CD4-positive, alpha-beta T cell treated with Interleukin-10 for 1 hour (primary cell): ENCODE results near the gene MYH13.
A peak's percentile ranks its signal among the peaks of the same experiment; 100 is the strongest.
"Not testable (repeated sequence)": the region's sequence is repeated elsewhere in the genome, so short reads cannot be mapped to it uniquely, and the experiment has no call there.

ENCODE experiments used
- DNase-seq: peaks from one replicate; pipeline ENCODE4 v3.0.0-alpha.2; 2020

MYH13 gene

GRCh38 chr17:10295728-10296343, 77.0 kb downstream of the MYH13 start:
- peak; percentile 16 for DNase-seq

DNA sequence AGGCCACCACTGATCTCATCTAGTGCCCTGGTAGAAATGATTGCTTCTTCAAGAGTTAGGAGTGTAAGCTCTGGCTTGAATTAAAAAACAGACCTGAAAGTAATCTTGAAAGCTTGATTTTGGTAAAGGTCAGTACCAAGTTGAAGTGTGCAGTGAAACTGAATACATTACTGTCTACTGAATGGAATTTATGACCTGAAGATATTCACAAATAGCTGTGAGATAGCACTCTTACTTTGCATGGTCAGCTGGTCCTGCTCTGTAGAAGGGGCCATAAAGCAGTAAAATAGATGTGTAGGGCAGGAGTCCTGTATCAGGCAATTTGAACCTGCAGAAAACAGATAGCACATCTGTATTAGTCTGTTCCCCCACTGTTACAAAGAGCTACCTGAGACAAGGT, 78.6 kb downstream of the MYH13 start:
- DNase-seq: no peak

DNA sequence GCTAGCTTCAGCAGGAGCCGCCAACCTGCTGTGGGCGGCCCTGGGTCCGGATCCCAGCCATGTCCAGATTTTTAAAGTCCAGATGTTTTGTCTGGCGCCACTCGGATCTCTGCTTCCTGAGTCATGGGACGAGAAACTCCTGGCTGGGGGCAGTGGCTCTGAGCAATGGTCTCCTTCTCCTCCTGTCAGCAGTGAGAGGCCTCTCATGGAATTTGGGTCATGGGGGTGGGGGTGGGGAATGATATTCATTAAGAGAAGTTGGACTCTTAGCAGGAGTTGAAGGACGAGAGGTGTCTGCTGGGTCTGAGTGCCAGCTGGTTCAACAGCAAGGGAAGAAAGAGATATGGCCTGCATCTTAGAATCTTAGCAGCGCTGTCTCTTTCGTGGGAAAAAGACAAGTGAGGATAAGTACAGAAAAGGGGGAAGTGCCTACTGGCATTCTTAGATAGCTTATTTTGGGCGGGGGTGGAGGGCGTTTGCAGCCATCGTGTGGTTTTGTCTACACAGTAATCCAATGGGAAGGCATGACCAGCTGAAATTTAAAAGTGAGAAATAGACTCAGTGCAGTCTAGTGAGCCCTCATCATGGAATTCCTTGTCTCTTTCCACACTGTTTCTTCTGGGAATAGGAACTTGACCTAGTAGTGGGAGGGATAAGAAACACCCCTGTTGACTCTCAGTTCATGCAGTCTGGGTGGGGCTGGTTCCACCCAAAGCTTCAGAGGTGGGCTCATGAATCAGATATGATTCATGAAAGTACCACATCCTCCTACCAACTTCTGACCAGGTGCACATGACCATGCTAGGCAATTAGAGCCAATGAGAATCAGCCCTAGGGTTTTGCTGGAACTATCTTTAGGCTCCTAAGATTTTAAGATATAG, 80.5 kb downstream of the MYH13 start:
- no peak for DNase-seq

- DNase-seq: not testable (repeated sequence)
These were observed 81.2 kb downstream of the MYH13 start for GRCh38 chr17:10291576-10291975.

GRCh38 chr17:10290041-10290440, 82.8 kb downstream of the MYH13 start:
- DNase-seq: no peak

- DNase-seq: no peak
These were observed 86.5 kb downstream of the MYH13 start for GRCh38 chr17:10286324-10286723.

DNA sequence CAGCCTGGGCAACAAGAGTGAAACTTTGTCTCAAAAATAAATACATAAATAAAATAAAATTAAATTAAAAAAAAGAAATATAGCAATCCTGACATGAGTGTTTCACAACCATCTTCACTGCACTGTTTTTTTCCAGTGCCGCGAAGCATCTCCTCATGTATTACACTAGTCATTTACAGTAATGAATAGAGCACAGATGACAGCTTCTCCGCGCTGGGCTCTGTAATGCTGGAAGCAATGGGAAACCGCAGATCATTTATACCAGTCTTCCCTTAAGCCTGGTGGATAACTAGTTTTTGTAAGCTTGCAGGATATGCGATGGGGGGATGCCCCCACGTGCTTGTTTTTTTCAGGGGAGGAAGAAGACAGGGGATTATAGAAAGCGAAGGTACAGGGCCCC, 86.9 kb downstream of the MYH13 start:
- no peak for DNase-seq

DNA sequence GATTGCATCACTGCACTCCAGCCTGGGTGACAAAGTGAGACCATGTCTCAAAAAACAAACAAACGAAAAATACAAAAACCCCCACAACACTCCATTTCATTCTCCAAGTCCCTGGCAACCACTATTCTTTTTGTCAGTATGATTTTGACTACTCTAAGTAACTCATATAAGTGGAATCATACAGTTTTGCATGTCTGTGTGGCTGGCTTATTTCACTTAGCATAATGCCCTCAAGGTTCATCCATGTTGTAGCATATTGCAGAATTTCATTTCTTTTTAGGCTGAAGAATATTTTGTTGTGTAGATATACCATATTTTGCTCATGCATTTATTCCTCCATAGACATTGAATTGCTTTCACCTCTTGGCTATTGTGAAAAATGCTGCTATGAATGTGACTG, 92.7 kb downstream of the MYH13 start:
- DNase-seq: no peak

DNA sequence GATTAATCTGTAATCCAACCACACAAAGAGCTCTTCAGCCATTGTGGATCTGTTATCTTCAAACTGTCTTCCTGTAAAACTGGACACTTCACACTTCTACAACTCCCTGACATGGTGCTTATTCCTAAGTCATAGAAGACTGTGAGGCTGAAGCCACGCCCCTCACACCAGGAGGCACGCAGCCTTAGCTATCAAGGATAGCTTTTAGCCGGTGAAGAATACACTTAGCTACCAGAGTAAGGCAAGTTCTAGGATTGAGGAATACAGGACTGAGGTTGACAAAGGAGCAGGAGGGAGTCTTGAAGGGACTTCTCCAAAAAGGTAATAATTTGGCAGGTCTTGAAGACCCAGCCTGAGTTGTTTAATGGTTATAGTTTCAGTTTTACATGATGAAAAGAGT, 94.6 kb downstream of the MYH13 start:
- no peak for DNase-seq

DNA sequence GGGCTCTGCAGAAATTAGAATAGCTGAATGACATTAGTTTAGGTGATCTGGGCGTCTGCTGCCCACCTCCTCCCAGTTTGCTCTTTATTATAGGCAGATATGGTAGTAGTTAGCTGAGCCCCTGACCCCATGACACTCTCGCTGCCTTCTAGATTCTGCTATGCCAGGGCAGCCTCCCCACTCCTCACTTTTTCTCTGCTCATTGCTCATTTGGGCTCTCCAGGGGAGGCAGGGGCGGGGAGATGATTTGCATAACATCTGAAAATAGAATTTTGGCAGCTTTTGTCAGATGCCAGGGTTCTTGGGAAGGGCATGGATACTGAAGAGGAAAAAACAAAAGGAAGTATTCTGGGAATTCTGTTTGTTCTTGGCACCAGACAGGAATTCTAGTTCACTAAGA, 96.4 kb downstream of the MYH13 start:
- no peak for DNase-seq

- DNase-seq: no peak
These were observed 97.4 kb downstream of the MYH13 start for GRCh38 chr17:10275418-10275817.

DNA sequence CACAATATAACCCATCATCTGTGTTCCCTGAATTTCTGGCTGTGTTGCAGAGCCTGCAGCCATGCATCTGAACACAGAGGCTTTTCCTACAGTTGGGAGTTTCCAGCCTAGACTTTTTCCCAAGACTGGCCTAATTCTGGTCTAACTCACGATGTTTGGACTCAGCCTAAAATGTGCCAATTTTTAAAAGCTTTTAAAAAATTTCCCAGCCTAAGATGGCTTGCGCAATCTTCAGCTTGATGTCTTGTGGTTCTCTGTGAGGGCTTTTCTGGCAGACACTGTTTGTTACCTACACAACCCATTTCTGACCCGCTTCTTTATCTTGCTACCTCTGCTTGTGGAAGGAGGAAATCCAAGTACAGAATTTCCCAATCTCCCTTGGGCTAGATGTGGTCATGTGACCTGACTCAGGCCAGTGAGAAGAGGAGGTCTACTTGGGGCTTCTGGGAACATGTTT, 101.7 kb downstream of the MYH13 start:
- DNase-seq: no peak

DNA sequence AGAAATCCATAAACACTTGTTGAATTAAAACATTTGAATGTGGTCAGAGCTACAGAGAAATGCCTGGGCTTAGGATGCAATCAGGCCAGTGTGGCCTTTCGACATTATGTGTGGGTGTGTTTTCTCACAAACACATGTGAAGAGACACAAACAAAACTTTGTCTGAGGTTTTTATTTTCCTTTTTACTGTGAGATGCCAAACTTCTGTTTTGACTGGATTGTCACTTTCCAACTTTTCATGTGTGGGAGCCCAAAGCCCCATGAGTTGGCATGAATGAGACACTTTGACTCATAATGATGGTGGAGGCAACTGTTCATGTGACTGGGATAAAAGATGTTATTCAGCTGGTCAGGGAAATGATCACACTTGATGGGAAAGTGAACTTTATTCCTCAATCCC, 102.5 kb downstream of the MYH13 start:
- DNase-seq: no peak

DNA sequence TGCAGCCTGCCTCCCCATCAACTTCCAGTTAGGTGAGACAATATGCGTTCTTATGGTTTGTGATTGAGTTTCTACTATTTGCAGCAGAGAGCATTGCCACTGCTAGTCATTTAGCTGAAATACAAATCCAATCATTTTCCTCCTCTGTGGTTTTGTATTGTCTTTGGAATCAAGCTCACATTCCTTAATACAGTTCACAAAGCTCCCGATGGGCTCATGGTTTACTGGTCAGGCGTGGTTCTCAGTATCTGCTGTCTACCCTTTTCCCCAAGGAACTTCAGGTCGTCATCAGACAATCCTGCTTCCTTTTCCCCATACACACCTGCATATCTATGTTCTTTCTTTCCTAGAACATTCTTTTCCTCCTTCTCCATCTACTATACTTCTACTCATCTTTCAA, 104.8 kb downstream of the MYH13 start:
- no peak for DNase-seq

DNA sequence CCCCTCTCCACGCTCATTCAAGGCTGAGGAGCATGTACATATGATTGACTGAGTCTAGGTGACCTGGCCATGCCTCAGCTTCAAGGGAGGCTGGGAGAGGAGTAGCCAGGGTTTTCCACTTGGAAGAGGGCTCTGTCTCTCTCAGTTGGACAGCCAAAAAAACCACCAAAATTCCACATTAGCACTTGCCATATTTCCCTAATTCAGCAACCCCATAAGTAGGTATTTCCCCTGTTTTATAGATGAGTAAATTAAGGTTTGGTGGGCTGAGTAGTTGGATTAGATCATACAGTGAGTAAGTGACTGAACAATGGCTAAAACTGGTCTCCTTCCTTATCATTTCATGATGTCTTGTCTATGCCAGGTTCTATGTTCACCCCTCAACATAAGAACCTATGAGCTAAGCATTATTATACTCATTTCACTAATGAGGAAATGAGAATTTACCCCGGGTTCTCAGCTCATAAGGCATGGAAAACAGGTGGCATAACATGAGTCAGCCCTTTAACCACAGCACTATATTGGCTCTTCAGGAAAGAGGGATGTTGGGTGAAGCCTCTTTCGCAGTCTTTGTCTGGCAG, 106.4 kb downstream of the MYH13 start:
- no peak for DNase-seq

DNA sequence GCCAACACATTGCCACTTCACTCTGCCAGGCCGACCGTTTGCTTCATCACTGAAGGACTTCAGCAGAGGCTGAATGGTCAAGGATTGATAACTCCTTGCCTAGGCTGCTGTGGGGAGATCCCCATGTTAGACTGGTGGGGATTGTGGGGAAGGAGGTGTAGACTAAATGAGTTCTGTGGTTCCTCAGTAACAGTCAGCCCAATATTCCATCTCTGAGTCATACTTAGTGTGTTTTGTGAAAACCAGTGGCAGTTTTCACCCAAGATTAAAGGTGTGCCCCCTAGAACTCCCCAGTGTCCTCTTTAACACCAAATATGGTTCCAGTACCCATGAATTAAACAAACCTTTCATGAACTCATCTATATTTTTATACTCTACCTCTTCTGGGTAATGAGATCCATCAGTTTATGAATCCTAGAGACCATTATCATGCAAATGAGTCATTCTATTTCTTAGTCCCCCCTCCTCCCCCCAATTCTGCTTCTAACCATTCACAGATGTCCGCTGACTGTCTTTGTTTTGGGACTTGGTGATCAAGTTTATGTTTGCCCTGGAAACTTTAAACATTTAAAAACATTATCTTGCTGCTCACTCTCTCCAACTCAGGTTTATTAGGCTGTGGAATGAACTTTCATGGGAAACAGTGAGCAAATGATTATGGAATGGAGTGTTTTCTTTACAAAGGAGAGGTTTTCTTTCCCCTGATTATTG, 107.6 kb downstream of the MYH13 start:
- no peak for DNase-seq

DNA sequence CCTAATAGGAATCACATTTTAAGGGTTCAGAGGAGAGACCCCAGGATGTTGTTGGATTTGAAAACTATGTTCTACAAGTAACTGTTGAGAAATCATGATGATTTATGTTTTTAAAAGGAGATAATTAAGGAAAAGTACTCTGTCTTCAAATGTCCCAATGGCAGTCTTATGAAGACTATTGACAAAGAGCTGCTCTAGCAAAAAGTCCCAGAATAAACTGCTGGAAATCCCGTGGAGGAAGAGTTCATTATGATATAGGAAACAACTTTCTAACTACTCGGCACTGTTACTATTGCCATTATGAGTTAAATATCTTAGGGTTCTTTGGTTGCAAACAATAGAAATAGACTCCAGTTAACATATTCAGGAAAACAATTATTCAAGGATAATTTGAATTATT, 108.8 kb downstream of the MYH13 start:
- no peak for DNase-seq

- no peak for DNase-seq
These were observed 110.4 kb downstream of the MYH13 start for GRCh38 chr17:10262451-10262850.

DNA sequence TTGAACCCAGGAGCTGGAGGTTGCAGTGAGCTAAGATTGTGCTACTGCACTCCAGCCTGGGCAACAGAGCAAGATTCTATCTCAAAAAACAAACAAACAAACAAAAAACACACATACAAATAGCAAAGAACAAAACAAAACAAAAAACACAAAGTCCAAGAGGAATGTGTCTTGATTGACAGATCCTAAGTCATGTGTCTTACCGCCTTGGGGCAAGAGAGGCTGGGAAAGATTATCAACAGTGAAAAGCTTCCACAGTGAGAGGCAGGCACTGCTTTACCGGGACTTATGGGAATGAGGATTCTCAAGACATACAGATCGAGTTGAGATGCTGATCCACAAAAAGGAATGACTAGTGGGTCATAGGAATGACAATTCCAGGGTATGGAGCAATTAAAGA, 111.7 kb downstream of the MYH13 start:
- no peak for DNase-seq

- DNase-seq: no peak
These were observed 121.4 kb downstream of the MYH13 start for GRCh38 chr17:10251212-10251948.
